Measurements from ENCODE around the gene AMBN.

GRCh38 chr4:70603856-70604255 lies 11.8 kb downstream of the AMBN start:
- TF ChIP-seq ZNF202 (tag by site-specific recombination; IDR thresholded peaks at IDR 0.05; ENCODE audit: borderline replicate concordance) (no peak), ZNF785 (tag by site-specific recombination; IDR thresholded peaks at IDR 0.05) (no peak), ZNF274 (IDR thresholded peaks at IDR 0.05; ENCODE audit: low read length) (no peak), ZNF274 (tag by site-specific recombination; IDR thresholded peaks at IDR 0.05; ENCODE audit: borderline replicate concordance) (no peak), ZIC2 (tag by site-specific recombination; IDR thresholded peaks at IDR 0.05) (no peak), ZNF701 (tag by site-specific recombination; IDR thresholded peaks at IDR 0.05) (no peak), ZSCAN18 (tag by site-specific recombination; IDR thresholded peaks at IDR 0.05) (no peak), ZNF837 (tag by site-specific recombination; IDR thresholded peaks at IDR 0.05) (no peak), ZNF280D (tag by site-specific recombination; IDR thresholded peaks at IDR 0.05) (no peak), TCF7L2 (IDR thresholded peaks at IDR 0.05; ENCODE audit: borderline replicate concordance, low read depth, low read length) (no peak), PBX3 (CRISPR knock-in tag; IDR thresholded peaks at IDR 0.05) (no peak), GLIS2 (tag by site-specific recombination; IDR thresholded peaks at IDR 0.05) (no peak)
